ENCODE results near the gene ZBTB25. TPM values are rescaled to one million over a fixed set of nuclear protein-coding genes. Genes with fewer than 3 reads are reported as not detected.

ZBTB25 gene
- 10 to 100 TPM in 2 of 3 donors, 1 to 10 TPM in 1; 9.9 to 23.1 (median 15.3) TPM for polyA plus RNA-seq

DNA sequence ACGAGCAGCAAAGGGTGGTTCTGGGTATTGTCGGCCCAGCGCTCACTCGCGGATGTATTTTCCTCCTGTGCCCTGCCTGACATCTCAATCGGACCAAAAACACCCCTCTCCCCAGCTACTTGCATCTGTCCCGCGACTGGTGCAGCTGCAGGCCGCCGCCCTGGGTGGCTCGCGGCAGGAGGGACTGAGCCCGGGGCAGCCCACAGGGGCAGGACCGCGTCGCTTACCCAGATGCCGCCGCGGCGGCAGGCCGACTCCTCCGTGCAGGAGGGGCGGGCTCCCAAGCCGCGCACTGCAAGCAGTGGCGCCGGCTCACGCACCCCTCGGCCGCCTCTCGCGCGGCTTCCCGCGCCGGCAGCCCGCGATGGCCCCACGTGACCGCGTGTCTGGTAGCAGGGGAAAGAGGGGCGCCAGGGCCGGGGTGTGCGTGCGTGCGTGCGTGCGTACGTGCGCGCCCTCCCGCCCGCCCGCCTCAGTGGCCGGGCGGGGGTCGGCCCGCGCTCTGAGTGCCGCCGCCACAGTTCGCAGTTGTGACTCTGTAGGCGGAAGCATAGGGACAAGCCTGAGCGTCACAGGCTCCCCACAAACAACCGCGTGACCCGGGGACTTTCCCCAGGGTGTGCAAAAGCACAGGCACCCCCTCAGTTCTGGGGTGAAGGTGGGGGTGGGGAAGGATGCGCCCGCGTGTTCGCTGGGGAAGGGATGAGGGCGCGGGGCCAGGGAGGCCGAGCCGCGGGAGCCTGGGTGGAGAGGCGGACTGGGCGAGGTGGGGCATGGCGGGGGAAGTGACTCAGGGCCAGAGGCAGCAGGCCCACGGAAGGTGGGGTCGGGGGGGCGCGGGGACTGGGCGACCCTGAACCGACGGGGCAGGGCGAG lies at the start of gene ZBTB25:
Gene ZBTB25 (minus strand): TSS at position 405 of the 876 bp plus-strand sequence. CDS start 13,305 bp downstream, outside the sequence.
- Mint-ChIP-seq H3K27me3 (ENCODE audit: low read depth in 3 of 3) (peaks cover 13 to 28% (median 28%) of the 10 kb centered on the region in 3 donors), H3K4me1 (peaks cover 73 to 79% of the 10 kb centered on the region in 2 donors), H3K9me3 (peaks cover 0 to 3% (median 0%) of the 10 kb centered on the region in 6 donors), H3K36me3 (no peaks in the 10 kb centered on the region), H3K27ac (peak within 1 kb of the TSS; percentile 99 to 100 (median 100)), H3K4me3 (peak within 1 kb of the TSS; percentile 96 to 100 (median 99))
- DNase-seq: peak; percentile 97 to 99 (median 99)

GRCh38 chr14:64550621-64551333 lies 47.1 kb upstream of the ZBTB25 start:
- Mint-ChIP-seq H3K4me3 (peak overlapping the region; percentile 72 to 86 (median 83)), H3K27ac (peak overlapping the region in 1 of 6 donors; percentile 73), H3K27me3 (ENCODE audit: low read depth in 3 of 3) (peaks cover 7 to 11% (median 9%) of the 10 kb centered on the region in 3 donors), H3K9me3 (no peaks in the 10 kb centered on the region), H3K4me1 (peaks cover 14 to 18% of the 10 kb centered on the region in 2 donors), H3K36me3 (peaks cover 0 to 3% (median 0%) of the 10 kb centered on the region in 3 donors)
- DNase-seq: no peak

- DNase-seq: peak; percentile 38 to 48 (median 44)
- Mint-ChIP-seq H3K36me3 (peaks cover 0 to 3% (median 0%) of the 10 kb centered on the region in 3 donors), H3K4me3 (peak within 1 kb of the TSS; percentile 72 to 86 (median 83)), H3K27me3 (ENCODE audit: low read depth in 3 of 3) (peaks cover 7 to 11% (median 9%) of the 10 kb centered on the region in 3 donors), H3K9me3 (no peaks in the 10 kb centered on the region), H3K27ac (peak within 1 kb of the TSS in 1 of 6 donors; percentile 73), H3K4me1 (peaks cover 14 to 18% of the 10 kb centered on the region in 2 donors)
Measured at GRCh38 chr14:64549791-64550620, 46.4 kb upstream of the ZBTB25 start, which contains the start of gene PPP1R36. TSS of gene PPP1R36 (plus strand) at chr14:64549961. CDS start at chr14:64549998, 37 bp downstream.

DNA sequence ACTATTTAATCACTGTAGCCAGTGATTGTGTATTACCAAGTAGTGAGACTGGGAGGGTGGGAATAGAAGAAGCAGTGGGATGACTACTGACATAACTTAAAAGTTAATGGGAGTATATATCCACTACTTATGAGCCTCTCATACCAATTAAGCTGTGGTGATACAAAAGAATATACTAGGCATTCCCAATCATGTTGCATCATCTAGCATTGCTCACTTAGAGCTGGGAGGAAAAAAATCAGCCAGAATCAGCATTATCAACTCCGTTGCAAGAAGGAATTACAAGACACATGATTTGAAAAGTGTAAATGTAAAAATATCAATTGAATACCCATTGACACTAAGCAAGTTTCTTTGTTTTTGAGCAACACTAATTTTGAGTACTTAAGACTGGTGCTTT lies 45.4 kb upstream of the ZBTB25 start:
- no peaks in the 10 kb centered on the region for H3K9me3 Mint-ChIP-seq
- peak overlapping the region; percentile 61 to 77 (median 72) for H3K4me3 Mint-ChIP-seq
- DNase-seq: no peak
- H3K27me3 Mint-ChIP-seq (ENCODE audit: low read depth in 3 of 3): peaks cover 7 to 11% (median 9%) of the 10 kb centered on the region in 3 donors
- peaks cover 0 to 3% (median 0%) of the 10 kb centered on the region in 3 donors for H3K36me3 Mint-ChIP-seq
- peaks cover 14 to 18% of the 10 kb centered on the region in 2 donors for H3K4me1 Mint-ChIP-seq
- H3K27ac Mint-ChIP-seq: no peak overlapping the region

DNA sequence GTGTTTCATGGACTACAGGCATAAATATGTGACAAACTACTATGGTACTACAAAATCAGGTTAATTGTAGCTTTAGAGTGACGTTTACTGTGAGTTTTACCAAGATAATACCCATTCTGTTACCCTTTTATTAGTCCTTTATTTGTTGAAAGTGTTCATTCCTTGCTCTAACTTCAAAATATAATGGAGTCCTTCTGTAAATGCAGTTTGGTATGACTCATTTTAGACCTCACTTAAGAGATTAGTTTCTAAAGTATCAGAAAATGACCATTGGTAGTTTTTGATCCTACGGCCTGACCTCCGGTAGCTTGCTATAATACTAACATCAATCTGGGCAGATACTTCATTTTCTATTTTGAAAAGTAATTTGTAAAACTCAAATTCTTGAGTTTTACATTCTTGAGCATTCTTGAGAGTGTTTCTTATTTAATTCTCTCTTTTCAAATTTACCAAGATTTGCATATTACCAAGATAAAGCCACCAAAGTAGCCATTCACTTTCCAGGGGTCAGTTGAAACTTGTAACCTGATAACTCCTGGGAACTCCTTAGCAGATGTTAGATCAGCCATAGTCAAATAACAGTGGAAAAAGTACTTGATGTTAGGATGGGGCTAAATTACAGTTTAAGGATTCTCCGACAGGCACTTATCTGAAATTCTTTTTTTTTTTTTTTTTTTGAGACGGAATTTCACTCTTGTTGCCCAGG lies 41.1 kb upstream of the ZBTB25 start:
- Mint-ChIP-seq H3K4me3 (no peak overlapping the region), H3K27me3 (ENCODE audit: low read depth in 3 of 3) (peaks cover 7 to 32% (median 23%) of the 10 kb centered on the region in 3 donors), H3K27ac (no peak overlapping the region), H3K9me3 (peaks cover 0 to 2% (median 0%) of the 10 kb centered on the region in 6 donors), H3K4me1 (peaks cover 36 to 42% of the 10 kb centered on the region in 2 donors), H3K36me3 (peaks cover 0 to 3% (median 0%) of the 10 kb centered on the region in 3 donors)
- DNase-seq: no peak

GRCh38 chr14:64542836-64543201 lies 39.2 kb upstream of the ZBTB25 start:
- peak overlapping the region in 1 of 6 donors; percentile 8 for H3K27ac Mint-ChIP-seq
- no peak for DNase-seq
- H3K4me3 Mint-ChIP-seq: peak overlapping the region; percentile 82 to 96 (median 94)
- H3K27me3 Mint-ChIP-seq (ENCODE audit: low read depth in 3 of 3): peaks cover 9 to 38% (median 21%) of the 10 kb centered on the region in 3 donors
- H3K36me3 Mint-ChIP-seq: peaks cover 0 to 3% (median 0%) of the 10 kb centered on the region in 3 donors
- H3K4me1 Mint-ChIP-seq: peaks cover 35 to 40% of the 10 kb centered on the region in 2 donors
- H3K9me3 Mint-ChIP-seq: peaks cover 0 to 2% (median 0%) of the 10 kb centered on the region in 6 donors

DNA sequence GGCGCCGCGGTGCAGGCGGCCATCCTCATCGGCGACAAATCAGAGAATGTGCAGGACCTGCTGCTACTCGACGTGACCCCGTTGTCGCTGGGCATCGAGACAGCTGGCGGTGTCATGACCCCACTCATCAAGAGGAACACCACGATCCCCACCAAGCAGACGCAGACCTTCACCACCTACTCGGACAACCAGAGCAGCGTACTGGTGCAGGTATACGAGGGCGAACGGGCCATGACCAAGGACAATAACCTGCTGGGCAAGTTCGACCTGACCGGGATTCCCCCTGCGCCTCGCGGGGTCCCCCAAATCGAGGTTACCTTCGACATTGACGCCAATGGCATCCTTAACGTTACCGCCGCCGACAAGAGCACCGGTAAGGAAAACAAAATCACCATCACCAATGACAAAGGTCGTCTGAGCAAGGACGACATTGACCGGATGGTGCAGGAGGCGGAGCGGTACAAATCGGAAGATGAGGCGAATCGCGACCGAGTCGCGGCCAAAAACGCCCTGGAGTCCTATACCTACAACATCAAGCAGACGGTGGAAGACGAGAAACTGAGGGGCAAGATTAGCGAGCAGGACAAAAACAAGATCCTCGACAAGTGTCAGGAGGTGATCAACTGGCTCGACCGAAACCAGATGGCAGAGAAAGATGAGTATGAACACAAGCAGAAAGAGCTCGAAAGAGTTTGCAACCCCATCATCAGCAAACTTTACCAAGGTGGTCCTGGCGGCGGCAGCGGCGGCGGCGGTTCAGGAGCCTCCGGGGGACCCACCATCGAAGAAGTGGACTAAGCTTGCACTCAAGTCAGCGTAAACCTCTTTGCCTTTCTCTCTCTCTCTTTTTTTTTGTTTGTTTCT lies 38.6 kb upstream of the ZBTB25 start:
- peak overlapping the region in 3 of 6 donors; percentile 8 to 41 (median 30) for H3K27ac Mint-ChIP-seq
- H3K27me3 Mint-ChIP-seq (ENCODE audit: low read depth in 3 of 3): peaks cover 9 to 34% (median 21%) of the 10 kb centered on the region in 3 donors
- peaks cover 35 to 40% of the 10 kb centered on the region in 2 donors for H3K4me1 Mint-ChIP-seq
- H3K9me3 Mint-ChIP-seq: peaks cover 0 to 2% (median 0%) of the 10 kb centered on the region in 6 donors
- DNase-seq: no peak
- H3K36me3 Mint-ChIP-seq: peaks cover 0 to 3% (median 0%) of the 10 kb centered on the region in 3 donors
- H3K4me3 Mint-ChIP-seq: peak overlapping the region; percentile 82 to 96 (median 94)

DNA sequence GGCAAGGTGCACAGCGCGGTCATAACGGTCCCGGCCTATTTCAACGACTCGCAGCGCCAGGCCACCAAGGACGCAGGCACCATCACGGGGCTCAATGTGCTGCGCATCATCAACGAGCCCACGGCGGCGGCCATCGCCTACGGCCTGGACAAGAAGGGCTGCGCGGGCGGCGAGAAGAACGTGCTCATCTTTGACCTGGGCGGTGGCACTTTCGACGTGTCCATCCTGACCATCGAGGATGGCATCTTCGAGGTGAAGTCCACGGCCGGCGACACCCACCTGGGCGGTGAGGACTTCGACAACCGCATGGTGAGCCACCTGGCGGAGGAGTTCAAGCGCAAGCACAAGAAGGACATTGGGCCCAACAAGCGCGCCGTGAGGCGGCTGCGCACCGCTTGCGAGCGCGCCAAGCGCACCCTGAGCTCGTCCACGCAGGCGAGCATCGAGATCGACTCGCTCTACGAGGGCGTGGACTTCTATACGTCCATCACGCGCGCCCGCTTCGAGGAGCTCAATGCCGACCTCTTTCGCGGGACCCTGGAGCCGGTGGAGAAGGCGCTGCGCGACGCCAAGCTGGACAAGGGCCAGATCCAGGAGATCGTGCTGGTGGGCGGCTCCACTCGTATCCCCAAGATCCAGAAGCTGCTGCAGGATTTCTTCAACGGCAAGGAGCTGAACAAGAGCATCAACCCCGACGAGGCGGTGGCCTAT lies 37.8 kb upstream of the ZBTB25 start:
- Mint-ChIP-seq H3K9me3 (peaks cover 0 to 2% (median 0%) of the 10 kb centered on the region in 6 donors), H3K27me3 (ENCODE audit: low read depth in 3 of 3) (peaks cover 9 to 31% (median 21%) of the 10 kb centered on the region in 3 donors), H3K36me3 (peaks cover 0 to 3% (median 0%) of the 10 kb centered on the region in 3 donors), H3K27ac (peak overlapping the region in 2 of 6 donors; percentile 30 to 52), H3K4me3 (peak overlapping the region; percentile 94 to 98 (median 94)), H3K4me1 (peaks cover 35 to 40% of the 10 kb centered on the region in 2 donors)
- no peak for DNase-seq

DNA sequence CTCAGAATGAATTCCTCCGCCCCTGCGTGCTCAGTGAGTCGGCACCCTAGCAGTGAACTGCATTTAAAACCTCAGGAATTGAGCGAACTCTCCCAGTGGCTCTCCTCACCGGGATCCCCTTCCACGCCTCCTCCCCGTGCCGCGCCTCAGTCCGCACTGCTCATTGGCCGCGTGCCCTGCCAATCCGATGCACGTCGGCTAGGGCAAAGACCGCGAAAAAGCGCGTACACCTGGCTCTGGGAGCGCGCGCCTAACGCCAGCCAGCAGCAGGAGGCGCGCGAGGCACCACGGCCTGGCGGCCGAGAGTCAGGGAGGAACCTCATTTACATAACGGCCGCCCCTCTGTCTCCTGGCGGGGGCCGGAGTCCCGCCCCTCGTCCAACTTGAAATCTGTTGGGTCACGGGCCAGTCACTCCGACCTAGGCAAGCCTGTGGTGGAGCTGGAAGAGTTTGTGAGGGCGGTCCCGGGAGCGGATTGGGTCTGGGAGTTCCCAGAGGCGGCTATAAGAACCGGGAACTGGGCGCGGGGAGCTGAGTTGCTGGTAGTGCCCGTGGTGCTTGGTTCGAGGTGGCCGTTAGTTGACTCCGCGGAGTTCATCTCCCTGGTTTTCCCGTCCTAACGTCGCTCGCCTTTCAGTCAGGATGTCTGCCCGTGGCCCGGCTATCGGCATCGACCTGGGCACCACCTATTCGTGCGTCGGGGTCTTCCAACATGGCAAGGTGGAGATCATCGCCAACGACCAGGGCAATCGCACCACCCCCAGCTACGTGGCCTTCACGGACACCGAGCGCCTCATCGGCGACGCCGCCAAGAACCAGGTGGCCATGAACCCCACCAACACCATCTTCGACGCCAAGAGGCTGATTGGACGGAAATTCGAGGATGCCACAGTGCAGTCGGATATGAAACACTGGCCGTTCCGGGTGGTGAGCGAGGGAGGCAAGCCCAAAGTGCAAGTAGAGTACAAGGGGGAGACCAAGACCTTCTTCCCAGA lies 36.9 kb upstream of the ZBTB25 start, which contains the start of gene HSPA2:
Gene HSPA2 (plus strand): TSS at position 534 of the 995 bp plus-strand sequence. CDS start 109 bp downstream, at position 643.
- peak; percentile 94 to 96 (median 95) for DNase-seq
- H3K4me1 Mint-ChIP-seq: peaks cover 35 to 40% of the 10 kb centered on the region in 2 donors
- peak within 1 kb of the TSS; percentile 75 to 96 (median 82) for H3K27ac Mint-ChIP-seq
- peaks cover 0 to 2% (median 0%) of the 10 kb centered on the region in 6 donors for H3K9me3 Mint-ChIP-seq
- H3K27me3 Mint-ChIP-seq (ENCODE audit: low read depth in 3 of 3): peaks cover 9 to 31% (median 23%) of the 10 kb centered on the region in 3 donors
- no peaks in the 10 kb centered on the region for H3K36me3 Mint-ChIP-seq
- H3K4me3 Mint-ChIP-seq: peak within 1 kb of the TSS; percentile 94 to 98 (median 94)

All from immature natural killer cell (primary cell).